ENCODE measurements around the gene MDM2. TPM values are rescaled to one million over a fixed set of nuclear protein-coding genes. Genes with fewer than 3 reads are reported as not detected.

MDM2 gene
- total and polyA plus RNA-seq, 2 donors (not counting 3 experiments of a cell fraction or from before 2014, with no cell fraction given), result 16.7 to 270 TPM

DNA sequence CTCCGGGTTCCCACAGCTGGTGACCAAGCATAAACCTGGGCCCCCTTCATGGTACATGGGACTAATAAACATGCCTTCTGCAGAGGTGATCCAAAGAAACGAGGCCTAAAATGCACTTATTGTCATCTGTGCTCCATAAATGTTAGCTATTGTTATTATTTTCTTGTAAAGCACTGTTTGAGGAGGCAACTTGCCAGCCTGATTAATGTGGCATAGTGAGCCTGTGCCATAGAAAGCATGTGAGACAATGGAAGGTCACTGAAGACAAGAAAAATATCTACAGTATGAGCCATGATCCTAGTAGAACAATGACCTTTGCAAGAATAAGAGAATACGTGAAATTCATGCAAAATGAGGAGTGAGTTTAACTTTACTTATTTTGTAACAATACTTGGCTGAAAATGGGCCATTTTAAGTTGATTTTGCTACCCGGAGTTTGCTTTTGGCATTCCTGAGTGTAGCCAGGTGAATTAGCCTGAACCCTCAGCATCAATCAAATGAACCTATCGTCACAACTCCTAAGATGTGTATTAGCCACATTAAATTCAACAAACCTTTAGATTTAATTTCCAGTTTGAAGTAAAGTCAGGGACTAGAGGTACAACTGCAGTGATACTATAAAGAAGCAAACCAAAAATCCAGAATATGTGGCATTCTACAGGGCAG lies 72.8 kb downstream of the MDM2 start:
- FAIRE-seq, result no peak
- Histone ChIP-seq H3K4me2 (ENCODE audit: insufficient read depth, low read length) (no peak overlapping the region), H3K9me1 (replicated peaks; ENCODE audit: control insufficient read depth, extremely low read depth, insufficient read depth, low read length) (no peaks in the 10 kb centered on the region), H2AFZ (ENCODE audit: low read depth, low read length) (no peak overlapping the region), H3K4me1 (ENCODE audit: control insufficient read depth, extremely low read depth, insufficient read depth, low read length) (no peaks in the 10 kb centered on the region), H3K9ac (replicated peaks; ENCODE audit: extremely low read depth, insufficient read depth, low read length) (no peak overlapping the region), H3K27ac (ENCODE audit: insufficient read depth, low read depth, low read length) (no peak overlapping the region), H3K27me3 (ENCODE audit: control insufficient read depth in 2 of 2, insufficient read depth in 2 of 2, low read length in 2 of 2) (peaks cover 5 to 15% of the 10 kb centered on the region in 2 experiments), H4K20me1 (replicated peaks; ENCODE audit: control insufficient read depth, extremely low read depth, insufficient read depth, low read length) (no peaks in the 10 kb centered on the region), H3K4me3 (replicated peaks in 1 of 3; ENCODE audit: insufficient read depth in 1 of 3, low read depth in 1 of 3, low read length in 3 of 3) (no peak overlapping the region), H3K9me3 (replicated peaks; ENCODE audit: control insufficient read depth, insufficient read depth, low read length) (no peaks in the 10 kb centered on the region), H3K36me3 (ENCODE audit: control insufficient read depth in 2 of 2, extremely low read depth in 1 of 2, insufficient read depth in 2 of 2, low read length in 2 of 2) (no peaks in the 10 kb centered on the region), H3K79me2 (ENCODE audit: control insufficient read depth, insufficient read depth, low read length) (no peaks in the 10 kb centered on the region)
- POLR2A ChIA-PET, result interaction anchor here (0.5 kb wide), 1 partner anchor 205 kb away, joined by 4 read pairs; no protein-coding TSS in a partner anchor
- CTCF ChIA-PET, result interaction anchor here (1.0 kb wide), 1 partner anchor 276 kb away, joined by 6 read pairs; no protein-coding TSS in a partner anchor
- peak; percentile 31 for DNase-seq (ENCODE audit: low read depth, low spot score)
- TF ChIP-seq FOS (IDR thresholded peaks at IDR 0.05; ENCODE audit: borderline replicate concordance, insufficient read depth, low read length) (no peak), CTCF (IDR thresholded peaks at IDR 0.05; ENCODE audit: extremely low read depth in 1 of 2, insufficient read depth in 1 of 2, low read depth in 1 of 2, low read length in 2 of 2) (no peak), GATA2 (IDR thresholded peaks at IDR 0.05; ENCODE audit: insufficient read depth, insufficient read length, low read depth, low read length) (no peak), POLR2AphosphoS5 (IDR thresholded peaks at IDR 0.05; ENCODE audit: insufficient read depth, low read depth, low read length) (no peak), EZH2 (IDR thresholded peaks at IDR 0.05; ENCODE audit: borderline replicate concordance, low read depth, low read length, severe bottlenecking) (no peak), JUN (IDR thresholded peaks at IDR 0.05; ENCODE audit: borderline replicate concordance, insufficient read depth, insufficient read length, low read depth) (no peak), POLR2A (IDR thresholded peaks at IDR 0.05; ENCODE audit: low read depth, low read length) (no peak), MYC (IDR thresholded peaks at IDR 0.05; ENCODE audit: low read depth, low read length) (no peak), MAX (IDR thresholded peaks at IDR 0.05; ENCODE audit: insufficient read depth, insufficient read length) (no peak)
- BruUV-seq (replicated peaks), result no TSS peak
- dilution Hi-C loops (cut with MboI; ENCODE audit: extremely low pct_ligation_motif_present, low sequenced_read_pairs) (no loop called here), intact Hi-C loops (cut with micrococcal nuclease) (no loop called here)
